Measurements from ENCODE around the gene MROH8.
A peak's percentile ranks its signal among the peaks of the same experiment; 100 is the strongest.

MROH8 gene

GRCh38 chr20:37209661-37210314 lies 30.4 kb upstream of the MROH8 start:
- Histone ChIP-seq H3K27ac (ENCODE audit: low read depth, low read length) (no peak overlapping the region), H3K36me3 (ENCODE audit: insufficient read depth, low read length) (peaks cover 52% of the 10 kb centered on the region)

GRCh38 chr20:37209193-37209592 lies 29.8 kb upstream of the MROH8 start:
- no peak overlapping the region for H3K27ac ChIP-seq (ENCODE audit: low read depth, low read length)
- no peaks in the 10 kb centered on the region for H3K4me1 ChIP-seq (ENCODE audit: insufficient read depth, low read length)
- peaks cover 53% of the 10 kb centered on the region for H3K36me3 ChIP-seq (ENCODE audit: insufficient read depth, low read length)
- H3K27me3 ChIP-seq (ENCODE audit: control insufficient read depth in 1 of 2, insufficient read depth in 2 of 2, low read length in 2 of 2): no peaks in the 10 kb centered on the region
- no peak overlapping the region for H3K4me3 ChIP-seq (ENCODE audit: low read depth in 1 of 2, low read length in 2 of 2)
- no peak overlapping the region for H3K9ac ChIP-seq (ENCODE audit: low read length)
- H3K9me3 ChIP-seq (ENCODE audit: low read length): no peaks in the 10 kb centered on the region

More at GRCh38 chr20:37209661-37210314, 30.4 kb upstream of the MROH8 start:
- Histone ChIP-seq H3K9ac (ENCODE audit: low read length) (no peak overlapping the region), H3K4me1 (ENCODE audit: insufficient read depth, low read length) (no peaks in the 10 kb centered on the region), H3K4me3 (ENCODE audit: low read depth in 1 of 2, low read length in 2 of 2) (no peak overlapping the region), H3K9me3 (ENCODE audit: low read length) (no peaks in the 10 kb centered on the region), H3K27me3 (ENCODE audit: control insufficient read depth in 1 of 2, insufficient read depth in 2 of 2, low read length in 2 of 2) (no peaks in the 10 kb centered on the region)

DNA sequence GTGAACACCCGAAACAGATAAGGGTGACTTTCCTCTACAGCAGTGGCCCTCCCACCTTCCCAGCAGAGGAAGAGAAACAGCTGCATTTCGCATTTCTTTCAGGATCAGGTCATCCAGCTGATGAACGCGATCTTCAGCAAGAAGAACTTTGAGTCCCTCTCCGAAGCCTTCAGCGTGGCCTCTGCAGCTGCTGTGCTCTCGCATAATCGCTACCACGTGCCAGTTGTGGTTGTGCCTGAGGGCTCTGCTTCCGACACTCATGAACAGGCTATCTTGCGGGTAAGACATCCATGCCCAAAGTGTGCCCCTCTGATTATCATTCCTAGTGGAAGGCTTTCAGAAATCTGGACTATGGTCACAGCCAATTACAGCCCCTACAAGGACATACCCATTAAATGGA lies 27.8 kb upstream of the MROH8 start:
- Histone ChIP-seq H3K27me3 (ENCODE audit: control insufficient read depth in 1 of 2, insufficient read depth in 2 of 2, low read length in 2 of 2) (no peaks in the 10 kb centered on the region), H3K4me3 (ENCODE audit: low read depth in 1 of 2, low read length in 2 of 2) (no peak overlapping the region), H3K4me1 (ENCODE audit: insufficient read depth, low read length) (no peaks in the 10 kb centered on the region), H3K9me3 (ENCODE audit: low read length) (no peaks in the 10 kb centered on the region), H3K27ac (ENCODE audit: low read depth, low read length) (no peak overlapping the region), H3K9ac (ENCODE audit: low read length) (no peak overlapping the region), H3K36me3 (ENCODE audit: insufficient read depth, low read length) (peaks cover 52% of the 10 kb centered on the region)

GRCh38 chr20:37205794-37206193 lies 26.4 kb upstream of the MROH8 start:
- Histone ChIP-seq H3K9ac (ENCODE audit: low read length) (no peak overlapping the region), H3K36me3 (ENCODE audit: insufficient read depth, low read length) (peaks cover 51% of the 10 kb centered on the region), H3K27me3 (ENCODE audit: control insufficient read depth in 1 of 2, insufficient read depth in 2 of 2, low read length in 2 of 2) (no peaks in the 10 kb centered on the region), H3K27ac (ENCODE audit: low read depth, low read length) (no peak overlapping the region), H3K4me3 (ENCODE audit: low read depth in 1 of 2, low read length in 2 of 2) (no peak overlapping the region), H3K9me3 (ENCODE audit: low read length) (no peaks in the 10 kb centered on the region), H3K4me1 (ENCODE audit: insufficient read depth, low read length) (no peaks in the 10 kb centered on the region)

GRCh38 chr20:37205130-37205529 lies 25.8 kb upstream of the MROH8 start:
- H3K4me1 ChIP-seq (ENCODE audit: insufficient read depth, low read length): no peaks in the 10 kb centered on the region
- H3K27me3 ChIP-seq (ENCODE audit: control insufficient read depth in 1 of 2, insufficient read depth in 2 of 2, low read length in 2 of 2): no peaks in the 10 kb centered on the region
- no peak overlapping the region for H3K9ac ChIP-seq (ENCODE audit: low read length)
- peaks cover 57% of the 10 kb centered on the region for H3K36me3 ChIP-seq (ENCODE audit: insufficient read depth, low read length)
- H3K27ac ChIP-seq (ENCODE audit: low read depth, low read length): no peak overlapping the region
- H3K4me3 ChIP-seq (ENCODE audit: low read depth in 1 of 2, low read length in 2 of 2): no peak overlapping the region
- H3K9me3 ChIP-seq (ENCODE audit: low read length): no peaks in the 10 kb centered on the region

DNA sequence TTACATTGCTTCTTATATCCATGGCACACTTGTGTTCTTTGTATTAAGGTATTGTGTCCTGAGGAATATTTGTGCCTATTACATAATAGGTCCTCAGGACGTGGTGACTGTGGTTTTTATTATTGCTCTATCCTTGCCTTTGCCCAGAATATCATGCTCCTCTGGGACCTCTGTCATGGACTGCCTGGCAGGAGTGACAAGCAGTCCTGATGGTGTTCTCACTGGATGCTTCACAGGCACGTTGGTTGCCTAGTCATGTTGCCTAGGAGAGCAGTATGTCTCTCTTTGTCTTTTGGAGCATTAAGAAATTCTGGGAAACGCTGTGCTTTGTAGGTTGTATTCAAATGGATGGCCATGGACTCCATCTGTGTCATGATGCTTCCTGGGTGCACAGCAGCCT lies 24.7 kb upstream of the MROH8 start:
- H3K36me3 ChIP-seq (ENCODE audit: insufficient read depth, low read length): peaks cover 59% of the 10 kb centered on the region
- H3K27ac ChIP-seq (ENCODE audit: low read depth, low read length): no peak overlapping the region
- no peak overlapping the region for H3K9ac ChIP-seq (ENCODE audit: low read length)
- H3K9me3 ChIP-seq (ENCODE audit: low read length): no peaks in the 10 kb centered on the region
- no peaks in the 10 kb centered on the region for H3K27me3 ChIP-seq (ENCODE audit: control insufficient read depth in 1 of 2, insufficient read depth in 2 of 2, low read length in 2 of 2)
- H3K4me1 ChIP-seq (ENCODE audit: insufficient read depth, low read length): no peaks in the 10 kb centered on the region
- H3K4me3 ChIP-seq (ENCODE audit: low read depth in 1 of 2, low read length in 2 of 2): no peak overlapping the region

GRCh38 chr20:37202267-37202943 lies 23.1 kb upstream of the MROH8 start:
- Histone ChIP-seq H3K9ac (ENCODE audit: low read length) (no peak overlapping the region), H3K36me3 (ENCODE audit: insufficient read depth, low read length) (peaks cover 51% of the 10 kb centered on the region), H3K9me3 (ENCODE audit: low read length) (no peaks in the 10 kb centered on the region), H3K27ac (ENCODE audit: low read depth, low read length) (no peak overlapping the region), H3K4me1 (ENCODE audit: insufficient read depth, low read length) (no peaks in the 10 kb centered on the region), H3K27me3 (ENCODE audit: control insufficient read depth in 1 of 2, insufficient read depth in 2 of 2, low read length in 2 of 2) (no peaks in the 10 kb centered on the region), H3K4me3 (ENCODE audit: low read depth in 1 of 2, low read length in 2 of 2) (peak overlapping the region in 1 of 2 donors; percentile 3)

GRCh38 chr20:37201827-37202162 lies 22.4 kb upstream of the MROH8 start:
- no peaks in the 10 kb centered on the region for H3K27me3 ChIP-seq (ENCODE audit: control insufficient read depth in 1 of 2, insufficient read depth in 2 of 2, low read length in 2 of 2)
- peaks cover 45% of the 10 kb centered on the region for H3K36me3 ChIP-seq (ENCODE audit: insufficient read depth, low read length)
- no peak overlapping the region for H3K27ac ChIP-seq (ENCODE audit: low read depth, low read length)
- H3K9me3 ChIP-seq (ENCODE audit: low read length): no peaks in the 10 kb centered on the region
- no peak overlapping the region for H3K9ac ChIP-seq (ENCODE audit: low read length)
- no peak overlapping the region for H3K4me3 ChIP-seq (ENCODE audit: low read depth in 1 of 2, low read length in 2 of 2)
- H3K4me1 ChIP-seq (ENCODE audit: insufficient read depth, low read length): no peaks in the 10 kb centered on the region

GRCh38 chr20:37200926-37201826 lies 21.8 kb upstream of the MROH8 start:
- H3K27me3 ChIP-seq (ENCODE audit: control insufficient read depth in 1 of 2, insufficient read depth in 2 of 2, low read length in 2 of 2): no peaks in the 10 kb centered on the region
- H3K9me3 ChIP-seq (ENCODE audit: low read length): no peaks in the 10 kb centered on the region
- H3K36me3 ChIP-seq (ENCODE audit: insufficient read depth, low read length): peaks cover 45% of the 10 kb centered on the region
- no peaks in the 10 kb centered on the region for H3K4me1 ChIP-seq (ENCODE audit: insufficient read depth, low read length)
- no peak overlapping the region for H3K27ac ChIP-seq (ENCODE audit: low read depth, low read length)
- H3K4me3 ChIP-seq (ENCODE audit: low read depth in 1 of 2, low read length in 2 of 2): no peak overlapping the region
- H3K9ac ChIP-seq (ENCODE audit: low read length): no peak overlapping the region

DNA sequence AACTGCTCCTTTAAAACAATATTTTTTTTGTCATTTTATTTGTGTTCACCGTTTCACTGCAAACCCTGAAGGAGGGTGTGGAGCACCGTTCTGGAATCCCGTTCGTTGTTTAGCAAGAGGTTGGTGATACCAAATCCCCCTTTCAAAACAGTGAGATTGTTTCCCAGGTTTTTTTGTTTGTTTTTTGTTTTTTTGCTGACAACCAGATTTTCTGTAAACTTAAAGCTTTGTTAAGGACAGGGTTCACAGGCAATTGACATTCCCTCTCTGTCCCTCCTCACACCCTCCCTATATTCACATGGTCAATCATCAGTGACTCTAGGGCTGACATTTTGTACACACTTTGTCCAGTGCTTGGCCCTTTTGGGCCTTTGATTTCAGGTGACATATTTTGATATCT lies 21.0 kb upstream of the MROH8 start:
- no peaks in the 10 kb centered on the region for H3K27me3 ChIP-seq (ENCODE audit: control insufficient read depth in 1 of 2, insufficient read depth in 2 of 2, low read length in 2 of 2)

DNA sequence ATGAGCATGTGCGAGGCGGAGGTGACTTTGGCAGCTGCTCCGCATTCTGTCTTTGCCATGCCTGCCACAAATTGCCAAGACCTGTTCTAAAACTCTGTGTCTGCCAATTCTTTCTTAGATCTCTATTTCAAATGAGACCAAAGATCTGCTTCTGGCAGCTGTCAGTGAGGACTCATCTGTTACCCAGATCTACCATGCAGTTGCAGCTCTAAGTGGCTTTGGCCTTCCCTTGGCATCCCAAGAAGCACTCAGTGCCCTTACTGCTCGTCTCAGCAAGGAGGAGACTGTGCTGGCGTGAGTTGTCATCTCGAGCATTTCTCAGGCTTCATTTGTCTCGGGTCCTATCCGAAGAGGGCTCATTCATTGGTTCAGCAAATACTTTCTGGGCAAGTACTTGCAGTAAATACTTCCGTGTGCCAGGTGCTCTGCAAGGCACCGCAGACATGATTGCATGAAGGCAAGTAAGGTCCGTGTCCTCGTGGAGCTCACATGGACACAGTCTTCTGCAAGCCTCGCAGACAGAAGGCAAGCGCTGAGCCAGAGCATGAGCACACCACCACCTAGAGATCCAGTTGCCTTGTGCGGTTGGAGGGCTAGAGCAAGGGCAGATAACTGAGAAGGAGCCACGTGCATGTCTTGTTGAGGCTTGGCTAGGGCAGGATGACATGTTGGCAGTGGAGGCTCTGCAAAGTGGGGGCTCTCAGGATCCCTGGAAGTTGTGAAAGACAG lies 19.7 kb upstream of the MROH8 start:
- H3K27me3 ChIP-seq (ENCODE audit: control insufficient read depth in 1 of 2, insufficient read depth in 2 of 2, low read length in 2 of 2): no peaks in the 10 kb centered on the region
- H3K4me3 ChIP-seq (ENCODE audit: low read depth in 1 of 2, low read length in 2 of 2): no peak overlapping the region
- H3K4me1 ChIP-seq (ENCODE audit: insufficient read depth, low read length): peaks cover 15% of the 10 kb centered on the region
- no peaks in the 10 kb centered on the region for H3K9me3 ChIP-seq (ENCODE audit: low read length)
- no peak overlapping the region for H3K9ac ChIP-seq (ENCODE audit: low read length)
- H3K27ac ChIP-seq (ENCODE audit: low read depth, low read length): no peak overlapping the region
- H3K36me3 ChIP-seq (ENCODE audit: insufficient read depth, low read length): peaks cover 30% of the 10 kb centered on the region

More for the DNA sequence above, 21.0 kb upstream of the MROH8 start:
- no peak overlapping the region for H3K27ac ChIP-seq (ENCODE audit: low read depth, low read length)
- no peak overlapping the region for H3K9ac ChIP-seq (ENCODE audit: low read length)
- no peaks in the 10 kb centered on the region for H3K9me3 ChIP-seq (ENCODE audit: low read length)
- peaks cover 43% of the 10 kb centered on the region for H3K36me3 ChIP-seq (ENCODE audit: insufficient read depth, low read length)
- H3K4me3 ChIP-seq (ENCODE audit: low read depth in 1 of 2, low read length in 2 of 2): no peak overlapping the region
- H3K4me1 ChIP-seq (ENCODE audit: insufficient read depth, low read length): peaks cover 5% of the 10 kb centered on the region

Data from muscle layer of colon (tissue), 2 donors.